Neural cell (in vitro differentiated cells): Measurements from ENCODE around the gene ZNF507. TPM values are rescaled to one million over a fixed set of nuclear protein-coding genes. Genes with fewer than 3 reads are reported as not detected.

Source experiments
- H2AFZ ChIP-seq: fragments of 200-600, 300-800 bp; sonication (generic), shearing (Covaris generic); 2 replicates; pipeline ENCODE4 v1.6.0; 2014; ENCODE audit warnings: low read depth, mild to moderate bottlenecking, antibody characterized with exemption, low read length, moderate library complexity
- H3F3A ChIP-seq: fragments of 200-600 bp; shearing (Covaris generic); 2 replicates; pipeline ENCODE4 v1.6.1; 2016; ENCODE audit warnings: mild to moderate bottlenecking, moderate library complexity, mixed read lengths, antibody characterized with exemption, low read length; ENCODE audit not compliant: insufficient read depth, poor library complexity, severe bottlenecking
- H3K27ac ChIP-seq: fragments of 200-600, 300-800 bp; sonication (generic), shearing (Covaris generic); 2 replicates; pipeline ENCODE4 v1.5.1; 2014; ENCODE audit warnings: mild to moderate bottlenecking, low read length, moderate library complexity
- H3K27me3 ChIP-seq: fragments of 300-800, 200-600 bp; sonication (generic), shearing (Covaris generic); 2 replicates; pipeline ENCODE4 v1.6.0; 2014; ENCODE audit warnings: mild to moderate bottlenecking, low read depth, low read length, moderate library complexity; ENCODE audit not compliant: insufficient read depth
- H3K36me3 ChIP-seq: fragments of 300-800, 200-600 bp; sonication (generic), shearing (Covaris generic); 2 replicates; pipeline ENCODE4 v1.5.1; 2014; ENCODE audit warnings: mild to moderate bottlenecking, antibody characterized with exemption, low read length, moderate library complexity; ENCODE audit not compliant: insufficient read depth
- H3K4me2 ChIP-seq: fragments of 300-800, 200-600 bp; sonication (generic), shearing (Covaris generic); 2 replicates; pipeline ENCODE4 v1.6.0; 2014; ENCODE audit warnings: mild to moderate bottlenecking, low read length
- H3K4me3 ChIP-seq: fragments of 300-800, 200-600 bp; sonication (generic), shearing (Covaris generic); 2 replicates; pipeline ENCODE4 v1.5.1; 2014; ENCODE audit warnings: mild to moderate bottlenecking, low read length, moderate library complexity
- H3K79me2 ChIP-seq: fragments of 200-600 bp; shearing (Covaris generic); replicated peaks from 2 replicates; pipeline ENCODE4 v1.6.0; 2014; ENCODE audit warnings: mild to moderate bottlenecking, low read length, moderate library complexity; ENCODE audit not compliant: insufficient read depth
- H3K9ac ChIP-seq: fragments of 300-800, 200-600 bp; sonication (generic), shearing (Covaris generic); 2 replicates; pipeline ENCODE4 v1.6.1; 2016; ENCODE audit warnings: mild to moderate bottlenecking, low read length, mixed read lengths
- H3K9me2 ChIP-seq: fragments of 200-600 bp; shearing (Covaris generic); 2 replicates; pipeline ENCODE4 v1.6.1; 2016; ENCODE audit warnings: mild to moderate bottlenecking, low read length, mixed read lengths; ENCODE audit not compliant: insufficient read depth
- H3K9me3 ChIP-seq: fragments of 200-600, 300-800 bp; sonication (generic), shearing (Covaris generic); 2 replicates; pipeline ENCODE4 v1.6.1; 2016; ENCODE audit warnings: mild to moderate bottlenecking, mixed run types, low read length, moderate library complexity, mixed read lengths
- H4K20me1 ChIP-seq: fragments of 200-600 bp; shearing (Covaris generic); 2 replicates; pipeline ENCODE4 v1.6.1; 2016; ENCODE audit warnings: mild to moderate bottlenecking, mixed run types; ENCODE audit not compliant: insufficient read depth
- EP300 ChIP-seq: fragments of 450-650 bp; conservative IDR thresholded peaks from 2 replicates; pipeline ENCODE4 v1.6.1; 2014; ENCODE audit warnings: antibody characterized with exemption, mild to moderate bottlenecking, moderate library complexity; ENCODE audit not compliant: poor library complexity, severe bottlenecking
- EZH2 ChIP-seq: fragments of 200-600, 300-800 bp; shearing (Covaris generic), sonication (generic); IDR thresholded peaks from 2 replicates; pipeline ENCODE4 v1.6.1; 2014; ENCODE audit warnings: antibody characterized with exemption, low read length, borderline replicate concordance, mild to moderate bottlenecking; ENCODE audit not compliant: insufficient read depth, poor library complexity, severe bottlenecking
- MXI1 ChIP-seq: fragments of 450-650 bp; conservative IDR thresholded peaks from 2 replicates; pipeline ENCODE4 v1.6.1; 2014; ENCODE audit warnings: antibody characterized with exemption, mild to moderate bottlenecking; ENCODE audit not compliant: poor library complexity, severe bottlenecking
- POLR2AphosphoS5 ChIP-seq: IDR thresholded peaks from 2 replicates; pipeline ENCODE4 v1.6.1; 2012
- RAD21 ChIP-seq: fragments of 450-650 bp; conservative IDR thresholded peaks from 2 replicates; pipeline ENCODE4 v1.6.1; 2014; ENCODE audit warnings: antibody characterized with exemption, mild to moderate bottlenecking, moderate library complexity
- SMC3 ChIP-seq: fragments of 450-650 bp; conservative IDR thresholded peaks from 2 replicates; pipeline ENCODE4 v1.6.1; 2014; ENCODE audit warnings: antibody characterized with exemption, mild to moderate bottlenecking, moderate library complexity; ENCODE audit not compliant: poor library complexity
- TAF1 ChIP-seq: IDR thresholded peaks from 2 replicates; pipeline ENCODE4 v1.6.1; 2012; ENCODE audit warnings: low read depth
- polyA plus RNA-seq: library from polyadenylated mRNA; depleted of rRNA; stranded (reverse); fragments of >200 nt; gene quantifications from 2 replicates; pipeline ENCODE4 v1.2.3, GENCODE V29; 2014
- TF ChIP-seq, protein P1 (sequence below): IDR thresholded peaks from 2 replicates; pipeline ENCODE4 v1.6.1; 2012; ENCODE audit warnings: borderline replicate concordance
- TF ChIP-seq, protein P2 (sequence below): fragments of 450-650 bp; IDR thresholded peaks from 2 replicates; pipeline ENCODE4 v1.5.1; 2014; ENCODE audit warnings: antibody characterized with exemption, mild to moderate bottlenecking, moderate library complexity; ENCODE audit not compliant: poor library complexity, severe bottlenecking

The ZNF507 gene
- polyA plus RNA-seq, 1 donor from 2014 or later, result 9.9 TPM

GRCh38 chr19:32415246-32415645 is 69.8 kb downstream of the ZNF507 start:
- Histone ChIP-seq H3K4me3 (no peak overlapping the region), H3F3A (no peaks in the 10 kb centered on the region), H3K9me2 (no peaks in the 10 kb centered on the region), H3K27ac (no peak overlapping the region), H2AFZ (no peak overlapping the region), H3K79me2 (no peaks in the 10 kb centered on the region), H3K9ac (no peak overlapping the region), H3K36me3 (no peaks in the 10 kb centered on the region), H4K20me1 (no peaks in the 10 kb centered on the region), H3K27me3 (no peaks in the 10 kb centered on the region), H3K9me3 (no peaks in the 10 kb centered on the region), H3K4me2 (no peak overlapping the region)
- TF ChIP-seq, protein P1, sequence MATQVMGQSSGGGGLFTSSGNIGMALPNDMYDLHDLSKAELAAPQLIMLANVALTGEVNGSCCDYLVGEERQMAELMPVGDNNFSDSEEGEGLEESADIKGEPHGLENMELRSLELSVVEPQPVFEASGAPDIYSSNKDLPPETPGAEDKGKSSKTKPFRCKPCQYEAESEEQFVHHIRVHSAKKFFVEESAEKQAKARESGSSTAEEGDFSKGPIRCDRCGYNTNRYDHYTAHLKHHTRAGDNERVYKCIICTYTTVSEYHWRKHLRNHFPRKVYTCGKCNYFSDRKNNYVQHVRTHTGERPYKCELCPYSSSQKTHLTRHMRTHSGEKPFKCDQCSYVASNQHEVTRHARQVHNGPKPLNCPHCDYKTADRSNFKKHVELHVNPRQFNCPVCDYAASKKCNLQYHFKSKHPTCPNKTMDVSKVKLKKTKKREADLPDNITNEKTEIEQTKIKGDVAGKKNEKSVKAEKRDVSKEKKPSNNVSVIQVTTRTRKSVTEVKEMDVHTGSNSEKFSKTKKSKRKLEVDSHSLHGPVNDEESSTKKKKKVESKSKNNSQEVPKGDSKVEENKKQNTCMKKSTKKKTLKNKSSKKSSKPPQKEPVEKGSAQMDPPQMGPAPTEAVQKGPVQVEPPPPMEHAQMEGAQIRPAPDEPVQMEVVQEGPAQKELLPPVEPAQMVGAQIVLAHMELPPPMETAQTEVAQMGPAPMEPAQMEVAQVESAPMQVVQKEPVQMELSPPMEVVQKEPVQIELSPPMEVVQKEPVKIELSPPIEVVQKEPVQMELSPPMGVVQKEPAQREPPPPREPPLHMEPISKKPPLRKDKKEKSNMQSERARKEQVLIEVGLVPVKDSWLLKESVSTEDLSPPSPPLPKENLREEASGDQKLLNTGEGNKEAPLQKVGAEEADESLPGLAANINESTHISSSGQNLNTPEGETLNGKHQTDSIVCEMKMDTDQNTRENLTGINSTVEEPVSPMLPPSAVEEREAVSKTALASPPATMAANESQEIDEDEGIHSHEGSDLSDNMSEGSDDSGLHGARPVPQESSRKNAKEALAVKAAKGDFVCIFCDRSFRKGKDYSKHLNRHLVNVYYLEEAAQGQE, result no peak
- TF ChIP-seq SMC3, result no peak
- TF ChIP-seq MXI1, result no peak
- no peak for TF ChIP-seq EP300
- no peak for TF ChIP-seq TAF1
- no peak for TF ChIP-seq POLR2AphosphoS5
- TF ChIP-seq, protein P2, sequence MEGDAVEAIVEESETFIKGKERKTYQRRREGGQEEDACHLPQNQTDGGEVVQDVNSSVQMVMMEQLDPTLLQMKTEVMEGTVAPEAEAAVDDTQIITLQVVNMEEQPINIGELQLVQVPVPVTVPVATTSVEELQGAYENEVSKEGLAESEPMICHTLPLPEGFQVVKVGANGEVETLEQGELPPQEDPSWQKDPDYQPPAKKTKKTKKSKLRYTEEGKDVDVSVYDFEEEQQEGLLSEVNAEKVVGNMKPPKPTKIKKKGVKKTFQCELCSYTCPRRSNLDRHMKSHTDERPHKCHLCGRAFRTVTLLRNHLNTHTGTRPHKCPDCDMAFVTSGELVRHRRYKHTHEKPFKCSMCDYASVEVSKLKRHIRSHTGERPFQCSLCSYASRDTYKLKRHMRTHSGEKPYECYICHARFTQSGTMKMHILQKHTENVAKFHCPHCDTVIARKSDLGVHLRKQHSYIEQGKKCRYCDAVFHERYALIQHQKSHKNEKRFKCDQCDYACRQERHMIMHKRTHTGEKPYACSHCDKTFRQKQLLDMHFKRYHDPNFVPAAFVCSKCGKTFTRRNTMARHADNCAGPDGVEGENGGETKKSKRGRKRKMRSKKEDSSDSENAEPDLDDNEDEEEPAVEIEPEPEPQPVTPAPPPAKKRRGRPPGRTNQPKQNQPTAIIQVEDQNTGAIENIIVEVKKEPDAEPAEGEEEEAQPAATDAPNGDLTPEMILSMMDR, result no peak
- TF ChIP-seq RAD21, result no peak
- TF ChIP-seq EZH2, result no peak

GRCh38 chr19:32415669-32416068 is 70.3 kb downstream of the ZNF507 start:
- Histone ChIP-seq H3K27me3 (no peaks in the 10 kb centered on the region), H3K27ac (no peak overlapping the region), H3K79me2 (no peaks in the 10 kb centered on the region), H3K9me2 (no peaks in the 10 kb centered on the region), H3K9ac (no peak overlapping the region), H2AFZ (no peak overlapping the region), H3K36me3 (no peaks in the 10 kb centered on the region), H3K4me3 (no peak overlapping the region), H4K20me1 (no peaks in the 10 kb centered on the region), H3K9me3 (no peaks in the 10 kb centered on the region), H3K4me2 (no peak overlapping the region), H3F3A (no peaks in the 10 kb centered on the region)
- TF ChIP-seq POLR2AphosphoS5 (no peak), MXI1 (no peak), EP300 (no peak), EZH2 (no peak), TAF1 (no peak), RAD21 (no peak), SMC3 (no peak)
- TF ChIP-seq, protein P2, result no peak
- TF ChIP-seq, protein P1, result no peak
